OCI-LY1 (cell line): ENCODE data around the gene AHI1.

Source experiments
- CTCF ChIP-seq: fragments of 200-600 bp; sonication (generic), shearing (Covaris generic); IDR thresholded peaks from 2 replicates; pipeline ENCODE4 v1.5.1; 2017; ENCODE audit warnings: mild to moderate bottlenecking, antibody characterized with exemption, low read length, moderate library complexity, mixed read lengths
- EZH2 ChIP-seq: fragments of 200-600 bp; sonication (generic), shearing (Covaris generic); IDR thresholded peaks from 2 replicates; pipeline ENCODE4 v1.8.0; 2017; ENCODE audit warnings: borderline replicate concordance, mixed run types, mild to moderate bottlenecking, antibody characterized with exemption, low read length, moderate library complexity, mixed read lengths

DNA sequence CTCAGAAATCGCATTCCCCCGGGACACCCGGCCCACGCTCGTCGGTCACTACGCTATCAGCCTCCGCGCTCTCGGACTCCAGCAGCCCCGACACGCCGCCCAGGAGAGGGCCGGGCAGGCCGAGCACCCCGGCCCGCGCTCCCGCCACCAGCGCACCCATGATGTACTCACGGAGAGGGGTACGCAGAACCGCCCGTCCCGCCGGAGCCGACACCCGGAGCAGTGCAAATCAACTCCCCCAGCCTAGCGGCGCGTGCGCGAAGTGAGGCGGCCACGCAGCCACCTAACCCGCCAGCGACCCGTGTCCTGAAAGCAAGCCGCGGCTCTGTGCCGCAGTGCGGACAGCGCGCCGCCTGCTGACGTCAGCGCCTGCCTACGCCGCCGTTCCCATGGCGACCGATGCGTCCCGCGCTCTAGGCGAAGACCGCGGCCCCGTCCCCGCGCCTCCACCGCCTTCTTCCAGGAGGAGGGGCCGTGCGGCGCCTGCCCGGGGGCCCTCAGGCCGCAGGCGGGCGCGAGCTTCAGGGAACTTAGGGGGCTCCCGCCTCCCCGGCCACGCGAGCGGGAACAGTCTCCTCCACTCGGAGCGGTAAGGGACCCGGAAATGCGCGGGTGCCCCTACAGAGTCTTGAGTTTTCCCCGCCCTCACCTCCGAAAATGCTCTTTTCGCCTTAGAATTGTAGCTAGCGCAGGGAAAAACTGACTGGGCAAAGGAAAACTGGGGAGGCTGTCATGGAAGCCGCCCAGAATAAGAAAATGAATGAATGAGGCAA, at the start of gene AHI1:
- TF ChIP-seq CTCF, result no peak
- TF ChIP-seq EZH2, result no peak
